Caco-2 (cell line): ENCODE measurements around the gene NUDT3. TPM values are rescaled to one million over a fixed set of nuclear protein-coding genes. Genes with fewer than 3 reads are reported as not detected.
A peak's percentile ranks its signal among the peaks of the same experiment; 100 is the strongest.

Experiments
- BruUV-seq: library from RNA; stranded (reverse); fragments of 400-500 nt; replicated peaks from 2 replicates; lab custom pipeline; 2021; lab: Mats Ljungman, UMichigan
- CTCF ChIA-PET: fragments of 300-600 bp; sonication (Branson Sonifier 250); formaldehyde crosslinking; loops from one replicate; lab custom pipeline; 2022; ENCODE audit warnings: antibody characterized with exemption; lab: Charles Lee
- POLR2A ChIA-PET: fragments of 300-600 bp; sonication (Branson Sonifier 250); formaldehyde crosslinking; loops from one replicate; lab custom pipeline; 2022; ENCODE audit warnings: antibody characterized with exemption; lab: Charles Lee
- DNase-seq, 2 experiments: peaks; one replicate each; pipeline versions ENCODE4 v3.0.0 to v3.0.0-alpha.2; 2020 to 2022
- H3K27me3 ChIP-seq: replicated peaks from 2 replicates; pipeline ENCODE4 v1.6.0; 2011; ENCODE audit warnings: low read length; ENCODE audit not compliant: control insufficient read depth, insufficient read depth
- H3K36me3 ChIP-seq: 2 replicates; pipeline ENCODE4 v1.5.1; 2011; ENCODE audit warnings: low read length; ENCODE audit not compliant: control insufficient read depth, insufficient read depth
- H3K4me1 ChIP-seq: fragments of 250-450 bp; sonication (Bioruptor Pico); 2 replicates; pipeline ENCODE4 v1.5.1; 2020; ENCODE audit warnings: mild to moderate bottlenecking
- H3K4me3 ChIP-seq: 2 replicates; pipeline ENCODE4 v1.5.1; 2011; ENCODE audit warnings: low read depth, mild to moderate bottlenecking, control low read depth, low read length
- H3K9me3 ChIP-seq: fragments of 250-450 bp; sonication (Bioruptor Pico); 2 replicates; pipeline ENCODE4 v1.5.1; 2020; ENCODE audit warnings: mild to moderate bottlenecking, moderate library complexity
- H3K27ac Mint-ChIP-seq: one replicate; pipeline ENCODE4 v1.8.0; 2022; ENCODE audit warnings: mixed read lengths; ENCODE audit not compliant: unreplicated experiment
- H3K27me3 Mint-ChIP-seq: one replicate; pipeline ENCODE4 v1.8.0; 2022; ENCODE audit warnings: mixed read lengths; ENCODE audit not compliant: insufficient read depth, unreplicated experiment
- H3K36me3 Mint-ChIP-seq: one replicate; pipeline ENCODE4 v1.8.0; 2022; ENCODE audit warnings: mild to moderate bottlenecking, mixed read lengths; ENCODE audit not compliant: insufficient read depth, unreplicated experiment
- H3K4me1 Mint-ChIP-seq: one replicate; pipeline ENCODE4 v1.8.0; 2022; ENCODE audit warnings: low read depth, mixed read lengths; ENCODE audit not compliant: unreplicated experiment
- H3K4me3 Mint-ChIP-seq: one replicate; pipeline ENCODE4 v1.8.0; 2022; ENCODE audit warnings: mild to moderate bottlenecking, moderate library complexity, mixed read lengths; ENCODE audit not compliant: unreplicated experiment
- H3K9me3 Mint-ChIP-seq: one replicate; pipeline ENCODE4 v1.8.0; 2022; ENCODE audit warnings: mixed read lengths; ENCODE audit not compliant: unreplicated experiment
- CTCF ChIP-seq, 2 experiments: fragments of 200-600 bp in 1 of 2; IDR thresholded peaks; 1 replicate in 1 of 2; 2 replicates in 1 of 2; pipeline versions ENCODE4 v1.5.1 to v1.8.0; 2011 to 2022; ENCODE audit warnings: antibody characterized with exemption in 1 of 2, control low read depth in 1 of 2, inconsistent platforms in 1 of 2, low read depth in 1 of 2, low read length in 1 of 2, mild to moderate bottlenecking in 1 of 2, moderate library complexity in 1 of 2; ENCODE audit not compliant: insufficient read depth in 1 of 2, severe bottlenecking in 1 of 2, unreplicated experiment in 1 of 2
- intact Hi-C: fragments of 100-400 bp; cut with micrococcal nuclease; formaldehyde crosslinking; loops from one replicate; pipeline ENCODE4 v1.10.0; 2022; ENCODE audit not compliant: unreplicated experiment
- total RNA-seq: library from RNA; stranded (reverse); gene quantifications from 2 replicates; pipeline ENCODE4 v1.2.3, GENCODE V29; 2022

The NUDT3 gene
- total RNA-seq, 1 experiment from 2014 or later, result 22.9 TPM

GRCh38 chr6:34393191-34393965 lies 909 bp upstream of the NUDT3 start:
- no peak for TF ChIP-seq CTCF (IDR thresholded peaks at IDR 0.05; ENCODE audit: insufficient read depth in 1 of 2, low read depth in 1 of 2, low read length in 1 of 2, severe bottlenecking in 1 of 2, unreplicated experiment in 1 of 2)
- Mint-ChIP-seq H3K4me3 (no peak overlapping the region), H3K36me3 (no peaks in the 10 kb centered on the region), H3K4me1 (no peaks in the 10 kb centered on the region), H3K27ac (no peak overlapping the region), H3K9me3 (no peaks in the 10 kb centered on the region), H3K27me3 (no peaks in the 10 kb centered on the region)
- ChIA-PET POLR2A (no interaction called here), CTCF (interaction anchor here (0.6 kb wide), 1 partner anchor 22 kb away, joined by 5 read pairs; no protein-coding TSS in a partner anchor)
- Histone ChIP-seq H3K36me3 (no peaks in the 10 kb centered on the region), H3K4me1 (no peaks in the 10 kb centered on the region), H3K9me3 (0 out of 2 replicates have a peak, but pooled peaks cover 8% of the 10 kb centered on the region), H3K4me3 (peak overlapping the region; percentile 81), H3K27me3 (no peaks in the 10 kb centered on the region)
- intact Hi-C loops, result loop anchor here (2.0 kb wide), 3 partner anchors 21 to 145 kb away; partner anchors contain the start of gene SMIM29
- DNase-seq, result no peak
- TSS peak; percentile 41 for BruUV-seq

GRCh38 chr6:34391786-34392496 lies 528 bp downstream of the NUDT3 start:
- H3K9me3 ChIP-seq, result 0 out of 2 replicates have a peak, but pooled peaks cover 8% of the 10 kb centered on the region
- Mint-ChIP-seq H3K4me3 (no peak overlapping the region), H3K27me3 (no peaks in the 10 kb centered on the region), H3K36me3 (no peaks in the 10 kb centered on the region), H3K4me1 (no peaks in the 10 kb centered on the region), H3K9me3 (no peaks in the 10 kb centered on the region), H3K27ac (no peak overlapping the region)
- ChIA-PET POLR2A (interaction anchor here (0.6 to 1.3 kb wide), 2 partner anchors 34 to 207 kb away, joined by 5 to 6 read pairs; partner anchors contain the start of gene RPS10), CTCF (interaction anchor here (0.6 to 2.9 kb wide), 2 partner anchors 24 to 376 kb away, joined by 3 to 23 read pairs; no protein-coding TSS in a partner anchor)
- no peaks in the 10 kb centered on the region for H3K36me3 ChIP-seq
- peak overlapping the region; percentile 81 for H3K4me3 ChIP-seq
- no peaks in the 10 kb centered on the region for H3K27me3 ChIP-seq
- intact Hi-C loops, result loop anchor here (1.0 to 2.0 kb wide), 4 partner anchors 17 to 143 kb away; partner anchors contain the start of gene SMIM29
- BruUV-seq, result no TSS peak
- TF ChIP-seq CTCF (IDR thresholded peaks at IDR 0.05; ENCODE audit: insufficient read depth in 1 of 2, low read depth in 1 of 2, low read length in 1 of 2, severe bottlenecking in 1 of 2, unreplicated experiment in 1 of 2), result no peak
- H3K4me1 ChIP-seq, result no peaks in the 10 kb centered on the region
- peak; percentile 61 to 70 for DNase-seq

- H3K27me3 ChIP-seq, result no peaks in the 10 kb centered on the region
- Mint-ChIP-seq H3K27me3 (no peaks in the 10 kb centered on the region), H3K36me3 (no peaks in the 10 kb centered on the region), H3K27ac (no peak overlapping the region), H3K9me3 (no peaks in the 10 kb centered on the region), H3K4me1 (peaks cover 2% of the 10 kb centered on the region), H3K4me3 (no peak overlapping the region)
- ChIA-PET POLR2A (interaction anchor here (0.7 to 1.3 kb wide), 4 partner anchors 35 to 142 kb away, joined by 3 to 6 read pairs (median 4); partner anchors contain the start of genes RPS10 and SMIM29), CTCF (interaction anchor here (2.9 kb wide), 1 partner anchor 24 kb away, joined by 23 read pairs; no protein-coding TSS in a partner anchor)
- TF ChIP-seq CTCF (IDR thresholded peaks at IDR 0.05; ENCODE audit: insufficient read depth in 1 of 2, low read depth in 1 of 2, low read length in 1 of 2, severe bottlenecking in 1 of 2, unreplicated experiment in 1 of 2), result no peak
- DNase-seq, result no peak
- intact Hi-C loops, result loop anchor here (1.0 kb wide), 1 partner anchor 16 kb away; no protein-coding TSS in a partner anchor
- H3K4me1 ChIP-seq, result no peaks in the 10 kb centered on the region
- peak overlapping the region; percentile 81 for H3K4me3 ChIP-seq
- no TSS peak for BruUV-seq
- no peaks in the 10 kb centered on the region for H3K36me3 ChIP-seq
- H3K9me3 ChIP-seq, result 0 out of 2 replicates have a peak, but pooled peaks cover 5% of the 10 kb centered on the region
Measured at GRCh38 chr6:34391473-34391785, 1.0 kb downstream of the NUDT3 start.
